Glutamatergic neuron (in vitro differentiated cells): ENCODE results near the gene MYL2. TPM values are rescaled to one million over a fixed set of nuclear protein-coding genes. Genes with fewer than 3 reads are reported as not detected.

ENCODE experiments used
- DNase-seq: peaks from one replicate; pipeline ENCODE4 v3.0.0; 2022
- H3K27ac Mint-ChIP-seq: one replicate; pipeline ENCODE4 v1.8.0; 2020; ENCODE audit warnings: mild to moderate bottlenecking, mixed read lengths, inconsistent platforms; ENCODE audit not compliant: unreplicated experiment
- H3K27me3 Mint-ChIP-seq: one replicate; pipeline ENCODE4 v1.8.0; 2020; ENCODE audit warnings: mild to moderate bottlenecking, moderate library complexity, mixed read lengths, inconsistent platforms; ENCODE audit not compliant: unreplicated experiment
- H3K36me3 Mint-ChIP-seq: one replicate; pipeline ENCODE4 v1.8.0; 2020; ENCODE audit warnings: mild to moderate bottlenecking, mixed read lengths, inconsistent platforms; ENCODE audit not compliant: unreplicated experiment
- H3K4me1 Mint-ChIP-seq: one replicate; pipeline ENCODE4 v1.8.0; 2020; ENCODE audit warnings: mild to moderate bottlenecking, low read depth, mixed read lengths, inconsistent platforms; ENCODE audit not compliant: unreplicated experiment
- H3K4me3 Mint-ChIP-seq: one replicate; pipeline ENCODE4 v1.8.0; 2020; ENCODE audit warnings: mild to moderate bottlenecking, mixed read lengths, inconsistent platforms; ENCODE audit not compliant: unreplicated experiment
- H3K9me3 Mint-ChIP-seq: one replicate; pipeline ENCODE4 v1.8.0; 2020; ENCODE audit warnings: mild to moderate bottlenecking, moderate library complexity, mixed read lengths, inconsistent platforms; ENCODE audit not compliant: unreplicated experiment
- CTCF ChIP-seq: fragments of 200-600 bp; sonication (generic); IDR thresholded peaks from one replicate; pipeline ENCODE4 v1.5.0; 2021; ENCODE audit not compliant: partially characterized antibody, unreplicated experiment
- total RNA-seq: library from RNA; stranded (reverse); fragmentation: NEBNext Ultra II Directional; extraction: Animal tissue kit (Norgen Biotek cat#: 25700); gene quantifications from one replicate; pipeline ENCODE4 v1.2.1, GENCODE V29; 2021; ENCODE audit not compliant: unreplicated experiment

MYL2 gene
- total RNA-seq, 1 donor from 2014 or later: not detected

- no peak for DNase-seq
- Mint-ChIP-seq H3K4me3 (no peak overlapping the region), H3K27ac (no peak overlapping the region), H3K36me3 (peaks cover 5% of the 10 kb centered on the region), H3K27me3 (peaks cover 2% of the 10 kb centered on the region), H3K4me1 (peaks cover 2% of the 10 kb centered on the region), H3K9me3 (peaks cover 4% of the 10 kb centered on the region)
- TF ChIP-seq CTCF: no peak
Observed at GRCh38 chr12:110874351-110874750, 46.0 kb downstream of the MYL2 start.

DNA sequence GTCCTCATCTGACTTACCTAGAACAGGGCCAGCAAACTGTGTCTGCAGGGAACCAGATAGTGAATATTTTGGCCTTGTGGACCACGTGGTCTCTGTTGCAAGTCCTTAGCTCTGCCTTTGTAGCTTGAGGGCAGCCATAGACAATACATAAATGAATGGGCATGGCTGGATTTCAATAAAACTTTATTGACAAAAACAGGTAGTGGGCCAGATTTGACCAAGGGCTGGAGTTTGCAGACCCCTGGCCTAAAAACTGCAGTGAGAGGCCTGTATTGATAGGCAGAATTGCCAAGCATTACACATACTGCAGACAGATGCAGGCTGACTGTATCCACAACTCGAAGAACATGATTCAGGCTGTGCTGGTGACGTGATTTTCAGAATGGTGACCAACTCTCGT is 48.3 kb downstream of the MYL2 start:
- TF ChIP-seq CTCF: no peak
- Mint-ChIP-seq H3K4me1 (no peaks in the 10 kb centered on the region), H3K27me3 (peaks cover 6% of the 10 kb centered on the region), H3K9me3 (peaks cover 7% of the 10 kb centered on the region), H3K27ac (no peak overlapping the region), H3K36me3 (peaks cover 5% of the 10 kb centered on the region), H3K4me3 (no peak overlapping the region)
- no peak for DNase-seq

DNA sequence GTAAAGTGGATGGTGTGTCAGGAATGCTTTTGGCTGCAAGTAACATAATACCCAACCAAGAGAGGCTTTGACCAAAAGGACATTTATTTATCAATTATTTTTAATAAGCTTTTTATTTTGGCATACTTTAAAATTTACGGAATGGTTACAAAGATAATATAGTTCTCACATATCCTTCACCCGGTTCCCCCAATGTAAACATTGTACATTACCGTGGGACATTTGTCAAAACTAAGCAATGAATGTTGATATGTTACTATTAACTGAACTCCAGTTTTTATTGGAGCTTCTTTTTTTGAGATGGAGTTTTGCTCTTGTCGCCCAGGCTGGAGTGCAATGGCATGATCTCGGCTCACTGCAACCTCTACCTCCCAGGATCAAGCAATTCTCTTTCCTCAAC is 50.6 kb downstream of the MYL2 start:
- H3K9me3 Mint-ChIP-seq: peaks cover 10% of the 10 kb centered on the region
- no peak overlapping the region for H3K27ac Mint-ChIP-seq
- no peaks in the 10 kb centered on the region for H3K4me1 Mint-ChIP-seq
- peaks cover 5% of the 10 kb centered on the region for H3K36me3 Mint-ChIP-seq
- TF ChIP-seq CTCF: no peak
- H3K4me3 Mint-ChIP-seq: no peak overlapping the region
- DNase-seq: no peak
- peaks cover 6% of the 10 kb centered on the region for H3K27me3 Mint-ChIP-seq

DNA sequence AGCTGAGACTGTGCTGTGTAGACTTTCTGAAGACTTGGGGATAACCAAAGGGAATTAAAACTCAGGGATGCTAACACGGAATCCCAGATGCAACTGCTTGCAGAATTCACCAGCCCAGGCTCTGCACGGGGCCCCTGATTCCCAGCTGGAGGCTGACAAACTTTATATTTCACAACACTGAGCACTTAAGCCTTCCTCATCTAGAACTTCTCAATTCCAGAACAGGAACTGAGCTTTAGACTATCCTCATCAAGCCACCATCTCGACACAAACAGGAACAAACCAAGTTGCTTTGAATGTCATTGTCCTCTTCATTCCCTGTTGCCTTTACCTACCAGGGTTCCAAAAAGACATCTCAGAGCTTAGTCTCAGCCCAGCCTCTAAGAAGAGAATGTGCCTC is 51.4 kb downstream of the MYL2 start:
- Mint-ChIP-seq H3K36me3 (peaks cover 6% of the 10 kb centered on the region), H3K27ac (no peak overlapping the region), H3K4me3 (no peak overlapping the region), H3K27me3 (peaks cover 6% of the 10 kb centered on the region), H3K9me3 (peaks cover 10% of the 10 kb centered on the region), H3K4me1 (no peaks in the 10 kb centered on the region)
- TF ChIP-seq CTCF: no peak
- DNase-seq: no peak

DNA sequence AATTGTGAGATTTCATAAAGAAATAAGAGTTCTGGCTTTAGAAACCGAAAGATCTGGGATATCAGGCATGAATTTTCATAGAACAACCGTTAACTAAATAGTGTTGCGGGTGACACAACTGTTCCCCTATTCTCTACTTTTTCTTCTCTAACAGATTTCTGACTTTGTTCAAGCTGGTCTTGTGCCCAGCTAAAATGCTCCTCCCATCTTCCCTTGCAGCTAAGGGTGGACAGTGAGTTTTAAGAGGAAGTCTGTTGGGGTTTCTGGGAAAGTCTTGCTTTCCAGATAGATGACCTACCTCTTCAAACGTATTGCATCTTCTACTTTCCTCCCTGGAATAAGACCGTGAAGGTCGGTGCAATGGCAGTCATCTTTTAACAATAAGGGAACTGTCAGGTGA is 54.9 kb downstream of the MYL2 start:
- TF ChIP-seq CTCF: no peak
- peaks cover 9% of the 10 kb centered on the region for H3K9me3 Mint-ChIP-seq
- no peak overlapping the region for H3K27ac Mint-ChIP-seq
- no peak for DNase-seq
- H3K36me3 Mint-ChIP-seq: peaks cover 7% of the 10 kb centered on the region
- peaks cover 1% of the 10 kb centered on the region for H3K4me1 Mint-ChIP-seq
- H3K27me3 Mint-ChIP-seq: peaks cover 4% of the 10 kb centered on the region
- H3K4me3 Mint-ChIP-seq: no peak overlapping the region
